ENCODE data around the gene MICB.
"Not testable (repeated sequence)": the region's sequence is repeated elsewhere in the genome, so short reads cannot be mapped to it uniquely, and the experiment has no call there.

MICB gene

GRCh38 chr6:31497531-31498476 is at the start of gene MICB:
MICB (plus strand) TSS chr6:31498145; CDS start chr6:31498194, 49 bp downstream.
- DNase-seq (ENCODE audit: low read depth in 2 of 2), result peak; percentile 53 to 76

DNA sequence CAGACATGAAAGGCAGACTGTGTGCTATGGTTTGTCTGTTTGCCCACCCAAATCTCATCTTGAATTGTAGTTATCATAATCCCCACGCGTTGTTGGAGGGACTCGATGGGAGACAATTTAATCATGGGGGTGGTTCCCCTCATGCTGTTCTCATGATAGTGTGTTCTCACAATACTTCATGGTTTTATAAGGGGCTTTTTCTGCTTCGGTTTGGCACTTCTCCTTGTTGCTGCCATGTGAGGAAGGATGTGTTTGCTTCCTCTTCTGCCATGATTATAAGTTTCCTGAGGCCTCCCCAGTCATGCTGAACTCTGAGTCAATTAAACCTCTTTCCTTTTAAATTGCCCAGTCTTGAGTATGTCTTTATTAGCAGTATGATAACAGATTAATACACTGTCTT is 47.2 kb upstream of the MICB start:
- DNase-seq (ENCODE audit: low read depth in 2 of 2), result no peak

DNA sequence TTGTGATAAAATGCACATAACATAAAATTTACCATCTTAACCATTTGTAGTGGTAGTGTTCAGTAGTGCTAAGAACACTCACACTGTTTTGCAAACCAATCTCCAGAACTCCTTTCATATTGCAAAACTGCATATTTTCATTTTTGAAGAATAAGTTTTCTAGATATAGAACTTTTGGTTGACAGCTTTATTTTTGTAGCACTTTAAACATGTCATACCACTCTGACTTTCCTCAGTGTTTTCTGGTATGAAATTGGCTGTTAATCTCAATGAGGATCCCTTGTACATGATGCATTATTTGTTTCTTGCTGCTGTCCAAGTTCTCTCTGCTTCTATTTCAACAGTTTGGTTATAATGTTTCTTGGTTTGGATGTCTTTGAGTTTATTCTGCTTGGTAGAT is 45.1 kb upstream of the MICB start:
- DNase-seq (ENCODE audit: low read depth in 2 of 2), result no peak

- no peak for DNase-seq (ENCODE audit: low read depth in 2 of 2)
Observed at GRCh38 chr6:31453259-31453658, 44.7 kb upstream of the MICB start.

GRCh38 chr6:31459864-31460263 is 38.1 kb upstream of the MICB start:
- DNase-seq (ENCODE audit: low read depth in 2 of 2), result not testable (repeated sequence)

GRCh38 chr6:31460361-31461025 is 37.5 kb upstream of the MICB start:
- no peak for DNase-seq (ENCODE audit: low read depth in 2 of 2)

DNA sequence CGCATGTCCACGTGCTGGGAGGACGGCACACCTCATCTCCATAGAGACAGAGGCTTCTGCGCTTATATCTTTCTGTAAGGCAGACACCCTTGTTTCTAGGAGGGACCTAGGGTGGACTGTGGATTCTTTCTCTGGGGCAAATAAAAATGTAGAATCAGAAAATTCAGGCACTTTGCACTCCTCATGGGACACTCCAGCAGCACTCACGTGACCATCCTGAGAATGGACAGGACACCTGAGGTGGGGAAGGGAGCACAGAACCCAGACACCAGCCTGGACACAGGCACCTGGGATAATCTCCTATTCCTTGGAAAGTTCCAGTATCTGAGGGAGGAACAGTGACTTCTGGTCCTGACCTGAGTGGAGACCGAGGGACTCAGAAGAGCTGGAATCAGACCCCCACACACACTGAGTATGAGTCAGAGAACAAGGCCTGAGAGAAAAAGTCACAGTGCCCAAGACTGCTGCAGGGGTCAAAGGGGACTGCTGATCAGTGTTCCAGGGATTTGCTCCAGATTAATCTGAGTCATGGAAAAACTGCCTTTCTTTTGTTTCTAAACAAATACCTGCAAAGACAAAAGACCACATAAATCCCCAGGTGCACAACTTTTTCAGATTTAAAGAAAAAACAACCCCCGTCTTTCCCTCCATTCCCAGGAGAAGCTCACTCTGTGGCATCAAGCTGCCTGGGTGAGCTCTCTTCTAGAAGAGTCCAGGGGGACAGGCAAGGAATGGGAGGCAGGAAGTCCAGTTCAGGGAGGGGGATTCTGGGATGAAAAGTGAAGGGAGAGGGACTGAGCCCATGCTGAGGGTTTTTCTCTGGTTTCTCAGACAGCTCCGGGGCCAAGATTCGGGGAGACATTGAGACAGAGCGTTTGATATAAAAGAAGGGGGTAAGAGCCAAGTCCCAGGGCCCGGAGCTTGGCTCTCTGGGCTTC is 35.6 kb upstream of the MICB start:
- no peak for DNase-seq (ENCODE audit: low read depth in 2 of 2)

DNA sequence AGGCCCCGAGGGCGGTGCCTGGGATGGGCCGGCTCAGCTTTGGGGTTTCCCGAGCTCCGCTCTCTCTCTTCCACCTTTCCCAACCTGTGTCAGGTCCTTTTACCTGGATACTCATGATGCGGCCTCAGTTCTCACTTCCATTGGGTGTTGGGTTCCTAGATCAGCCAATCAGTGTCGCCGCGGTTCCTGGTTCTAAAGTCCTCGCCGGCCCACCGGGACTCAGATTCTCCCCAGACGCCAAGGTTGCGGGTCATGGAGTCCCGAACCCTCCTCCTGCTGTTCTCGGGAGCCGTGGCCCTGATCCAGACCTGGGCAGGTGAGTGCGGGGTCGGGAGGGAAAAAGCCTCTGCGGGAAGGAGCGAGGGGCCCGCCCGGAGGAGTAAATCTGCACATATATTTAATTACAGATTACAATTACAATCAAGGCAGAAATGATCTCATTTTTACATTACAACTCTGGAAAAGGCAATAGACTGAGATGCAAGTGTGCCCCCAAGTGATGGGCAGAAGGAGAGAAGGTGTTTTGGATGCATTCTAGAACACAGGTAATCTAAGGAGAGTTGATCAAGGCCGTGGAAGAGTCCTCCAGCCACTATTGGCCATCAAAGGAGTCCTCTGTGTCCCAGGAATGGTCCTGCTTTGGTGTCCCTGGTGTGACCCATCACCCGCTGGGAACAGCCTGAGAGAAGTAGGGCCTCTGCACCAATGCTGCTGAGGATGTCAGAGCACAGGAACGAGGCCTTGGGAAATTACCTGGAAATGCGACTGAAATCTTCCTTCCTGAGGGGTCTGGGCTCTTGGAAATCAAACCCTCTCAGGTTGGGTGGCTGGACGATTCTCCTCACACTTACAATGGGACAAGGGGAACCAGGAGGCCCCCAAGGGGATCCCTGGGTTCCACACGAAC is 34.7 kb upstream of the MICB start:
- DNase-seq (ENCODE audit: low read depth in 2 of 2), result peak; percentile 75 to 76

DNA sequence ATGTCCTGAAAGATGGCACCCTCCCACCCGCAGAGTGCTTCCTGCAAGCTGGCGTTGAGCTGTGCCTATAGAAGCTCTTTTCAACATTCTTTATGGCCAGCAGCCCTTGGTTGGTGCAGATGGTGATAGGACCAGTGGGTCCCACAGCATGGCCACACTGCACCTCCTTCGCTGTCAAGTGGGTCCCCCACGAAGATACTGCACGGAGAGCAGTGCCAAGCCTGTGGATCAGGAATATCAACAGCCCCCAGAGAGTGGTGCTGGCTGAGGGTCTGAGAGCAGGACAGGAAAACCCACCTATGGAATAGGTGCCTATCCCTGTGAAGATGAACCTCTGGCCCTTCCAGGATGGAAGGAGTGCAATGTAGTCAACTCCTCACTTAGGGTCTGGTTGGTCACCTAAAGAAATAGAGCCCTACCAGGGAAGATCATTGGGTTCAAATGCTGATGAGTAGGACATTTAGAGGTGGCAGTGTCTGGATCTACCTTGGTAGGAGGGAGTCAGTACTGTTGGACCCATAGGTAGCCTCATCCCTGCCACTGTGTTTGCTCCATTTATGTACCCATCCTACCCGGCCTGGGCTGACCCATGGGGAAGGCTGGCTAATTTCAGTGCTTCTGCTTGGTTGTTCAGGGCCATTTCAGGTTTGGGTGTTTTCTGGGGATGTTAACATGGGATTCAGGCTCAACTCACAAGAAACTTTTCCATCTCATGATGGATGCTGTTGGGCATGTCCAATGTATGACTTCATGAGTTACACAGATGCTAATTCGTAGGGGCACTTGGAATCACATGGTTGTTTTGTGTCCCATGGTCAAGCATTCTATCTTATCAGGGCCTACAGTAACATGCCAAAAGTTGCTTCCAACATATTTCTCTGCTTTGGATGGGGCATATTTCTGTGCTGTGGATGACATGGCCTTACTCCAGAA is 33.4 kb upstream of the MICB start:
- no peak for DNase-seq (ENCODE audit: low read depth in 2 of 2)

DNA sequence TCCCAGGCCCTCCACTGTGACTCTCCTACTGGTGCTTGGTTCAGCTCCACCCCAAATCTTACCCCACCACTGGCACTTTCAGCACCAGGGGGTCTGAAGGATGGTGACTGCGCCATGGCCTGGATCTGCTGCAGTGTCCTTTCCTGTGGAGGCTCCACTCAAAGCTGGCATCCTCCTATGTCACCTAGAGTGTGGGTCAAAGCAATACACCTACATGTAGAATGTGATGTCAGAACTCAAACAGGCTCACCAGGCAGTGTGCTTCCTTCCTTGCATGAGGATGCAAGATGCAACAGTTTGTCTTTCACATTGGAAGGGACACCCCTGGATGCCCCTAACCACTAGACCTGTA is 32.8 kb upstream of the MICB start:
- no peak for DNase-seq (ENCODE audit: low read depth in 2 of 2)

DNA sequence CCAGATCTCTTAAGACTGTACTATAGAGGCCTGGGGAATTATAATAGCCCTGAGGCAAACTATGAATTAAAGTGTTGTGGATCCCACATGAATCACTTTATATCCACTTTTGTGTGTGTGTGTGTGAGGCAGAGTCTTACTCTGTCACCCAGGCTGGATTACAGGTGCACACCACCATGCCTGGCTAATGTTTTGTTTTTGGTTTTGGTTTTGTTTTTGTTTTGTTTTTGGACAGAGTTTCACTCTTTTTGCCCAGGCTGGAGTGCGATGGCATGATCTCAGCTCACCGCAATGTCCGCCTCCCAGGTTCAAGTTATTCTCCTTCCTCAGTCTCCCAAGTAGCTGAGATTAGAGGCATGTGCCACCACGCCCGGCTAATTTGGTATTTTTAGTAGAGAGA is 32.2 kb upstream of the MICB start:
- no peak for DNase-seq (ENCODE audit: low read depth in 2 of 2)

DNA sequence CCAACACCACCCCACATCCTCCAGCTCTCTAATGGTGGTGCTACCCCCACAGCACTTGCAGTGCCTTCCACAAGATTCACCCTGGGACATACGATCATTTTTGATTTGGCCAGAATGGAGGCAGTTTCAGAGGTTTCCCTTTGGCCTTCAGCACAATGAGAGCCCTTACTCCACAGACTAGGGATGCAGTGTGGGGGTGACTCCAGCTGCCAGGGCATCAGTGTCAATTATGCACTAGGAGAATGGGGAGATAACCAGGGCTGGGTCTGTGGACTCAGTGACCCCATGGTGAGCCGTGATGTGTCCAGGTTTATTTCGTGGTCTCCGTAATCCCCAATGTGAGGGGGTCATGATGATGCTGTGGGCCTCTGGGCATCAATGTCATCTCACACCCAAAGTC is 31.5 kb upstream of the MICB start:
- no peak for DNase-seq (ENCODE audit: low read depth in 2 of 2)

GRCh38 chr6:31467151-31467550 is 30.8 kb upstream of the MICB start:
- no peak for DNase-seq (ENCODE audit: low read depth in 2 of 2)

GRCh38 chr6:31468311-31468710 is 29.6 kb upstream of the MICB start:
- no peak for DNase-seq (ENCODE audit: low read depth in 2 of 2)

DNA sequence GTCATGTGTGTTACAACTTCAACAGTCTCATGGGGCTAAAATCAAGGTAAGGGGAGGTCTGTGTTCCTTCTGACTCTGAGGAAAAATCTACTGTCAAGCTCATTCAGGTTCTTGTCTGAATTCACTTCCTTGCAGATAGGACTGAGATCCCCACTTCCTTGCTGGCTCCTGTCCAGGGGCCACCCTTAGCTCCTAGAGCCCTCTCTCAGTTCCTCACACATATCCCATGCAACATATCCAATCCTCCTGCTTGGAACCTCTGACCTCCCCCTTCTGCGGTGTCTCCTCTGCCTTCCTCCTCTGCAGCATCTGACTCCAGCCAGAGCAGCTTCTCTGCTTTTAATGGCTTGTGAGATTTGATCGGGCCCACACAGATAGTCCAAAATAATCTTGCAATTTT is 27.1 kb upstream of the MICB start:
- DNase-seq (ENCODE audit: low read depth in 2 of 2), result no peak

GRCh38 chr6:31471711-31472110 is 26.2 kb upstream of the MICB start:
- DNase-seq (ENCODE audit: low read depth in 2 of 2), result no peak

DNA sequence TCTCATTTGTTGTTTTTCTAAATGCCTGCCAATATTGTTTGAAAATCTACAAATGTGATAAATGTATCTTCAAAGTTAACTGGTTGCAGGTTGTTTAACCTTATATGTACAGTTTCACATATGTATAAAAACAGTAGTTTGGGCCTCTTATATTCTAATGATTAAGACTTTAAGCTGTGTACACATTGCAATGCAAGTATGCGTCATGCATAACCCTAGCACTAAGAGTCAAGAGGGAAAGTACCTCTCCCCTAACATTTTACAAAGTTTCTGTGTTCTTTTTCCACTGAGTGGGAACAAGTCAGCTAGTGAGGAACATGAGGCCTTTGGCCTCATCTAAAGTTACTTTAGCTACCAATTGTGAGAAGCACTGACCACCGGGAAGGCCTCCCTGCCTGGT is 25.7 kb upstream of the MICB start:
- no peak for DNase-seq (ENCODE audit: low read depth in 2 of 2)

DNA sequence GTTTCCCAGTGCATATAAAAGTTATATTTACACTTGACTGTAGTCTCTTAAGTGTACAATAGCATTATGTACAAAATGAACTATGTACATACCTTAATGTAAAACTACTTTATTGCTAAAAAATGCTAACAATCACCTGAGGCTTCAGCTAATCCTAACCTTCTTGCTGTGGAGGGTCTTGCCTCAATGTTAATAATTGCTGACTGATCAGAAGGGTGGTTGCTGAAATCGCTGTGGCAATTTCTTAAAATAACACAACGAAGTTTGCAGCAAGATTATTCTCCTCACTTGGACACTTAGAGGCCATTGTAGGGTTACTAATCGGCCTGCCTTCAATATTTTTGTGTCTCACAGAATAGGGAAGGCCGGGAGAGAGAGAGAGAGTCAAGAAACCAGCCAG is 24.7 kb upstream of the MICB start:
- no peak for DNase-seq (ENCODE audit: low read depth in 2 of 2)

- no peak for DNase-seq (ENCODE audit: low read depth in 2 of 2)
Observed at GRCh38 chr6:31473780-31474761, 23.9 kb upstream of the MICB start.

Data from stimulated activated CD4-positive, alpha-beta T cell treated with anti-CD3 and anti-CD28 coated beads, Interleukin-1b, Interleukin-23, amount 100 ng/mL, for 1 hour (primary cell).